IPS-NIHi7 (cell line): ENCODE data around the gene ECSIT.
"Not testable (repeated sequence)": the region's sequence is repeated elsewhere in the genome, so short reads cannot be mapped to it uniquely, and the experiment has no call there.

Experiments used
- DNase-seq: peaks from one replicate; pipeline ENCODE4 v3.0.0; 2012; ENCODE audit warnings: mixed read lengths; ENCODE audit errors: extremely low spot score

The ECSIT gene

DNA sequence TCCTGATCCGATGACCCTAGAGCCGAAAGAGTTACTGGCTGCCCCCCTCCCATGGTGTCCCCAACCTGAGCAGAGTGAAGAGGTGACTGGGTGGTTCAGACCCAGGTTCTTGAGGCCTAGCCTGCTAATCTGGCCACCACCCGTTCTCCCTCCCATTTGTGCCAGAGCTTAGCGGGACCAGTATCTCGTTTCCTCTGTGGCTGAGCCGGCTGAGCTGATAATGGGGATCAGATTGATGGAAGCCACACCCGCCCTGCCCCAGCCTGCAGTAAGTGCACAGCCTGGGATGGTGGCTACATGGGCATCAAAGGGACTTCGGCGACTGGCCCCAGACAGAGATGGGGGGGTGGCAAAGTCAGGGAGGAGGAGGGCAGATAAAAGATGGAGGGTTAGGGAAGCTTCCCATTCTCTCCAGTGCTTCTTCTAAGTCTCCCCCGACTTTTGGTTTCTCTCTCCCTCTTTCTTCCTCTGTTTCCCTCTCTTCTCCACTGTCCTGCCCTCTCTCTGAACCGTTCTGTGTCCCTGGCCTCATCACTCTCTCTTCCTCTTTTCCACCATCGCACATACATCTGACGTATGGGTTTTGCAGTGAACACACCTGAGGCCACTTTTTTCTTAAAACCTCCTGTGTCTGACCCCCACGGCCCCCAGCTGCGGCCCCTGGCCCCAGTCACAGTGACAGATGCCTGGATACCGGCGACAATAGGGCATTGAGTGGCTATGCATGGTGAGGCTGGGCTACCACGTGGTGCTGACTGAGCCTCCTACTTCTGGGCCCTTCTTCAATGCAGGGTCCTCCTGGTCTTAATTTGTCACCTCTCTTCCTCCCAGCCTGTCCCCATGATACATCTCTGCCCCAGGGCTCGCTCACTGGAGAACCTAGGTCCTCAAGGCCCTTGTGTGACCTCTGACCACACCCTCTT lies 50.5 kb downstream of the ECSIT start:
- no peak for DNase-seq

DNA sequence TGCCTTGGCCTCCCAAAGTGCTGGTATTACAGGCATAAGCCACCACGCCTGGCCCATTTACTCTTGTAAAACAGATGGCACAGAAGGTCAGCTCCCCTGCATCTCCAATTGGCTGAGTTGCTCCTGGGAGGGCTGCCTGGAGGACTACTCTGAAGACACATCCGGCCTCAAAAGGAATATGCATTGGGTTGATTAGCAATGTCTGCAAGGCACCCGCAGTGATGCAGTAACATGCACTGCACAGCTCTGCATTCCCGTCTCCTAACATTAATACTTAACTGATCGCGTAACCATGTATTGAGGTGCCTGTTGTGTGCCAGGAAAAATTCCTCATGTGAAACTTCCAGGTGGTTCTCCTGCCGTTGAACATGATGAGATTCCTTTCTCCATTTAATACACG lies 53.1 kb downstream of the ECSIT start:
- no peak for DNase-seq

DNA sequence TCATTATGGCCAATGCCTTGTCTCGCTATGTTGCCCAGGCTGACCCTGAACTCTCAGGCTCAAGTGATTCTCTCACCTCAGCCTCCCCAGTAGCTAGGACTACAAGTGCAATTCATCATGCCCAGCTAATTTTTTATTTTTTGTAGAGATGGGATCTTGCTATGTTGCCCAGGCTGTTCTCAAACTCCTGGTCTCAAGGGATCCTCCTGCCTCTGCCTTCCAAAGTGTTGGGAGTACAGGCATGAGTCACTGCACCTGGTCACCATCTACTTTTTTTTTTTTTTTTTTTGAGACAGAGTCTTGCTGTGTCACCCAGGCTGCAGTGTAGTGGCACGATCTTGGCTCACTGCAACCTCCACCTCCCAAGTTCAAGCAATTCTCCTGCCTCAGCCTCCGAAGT lies 53.6 kb downstream of the ECSIT start:
- DNase-seq, result not testable (repeated sequence)

DNA sequence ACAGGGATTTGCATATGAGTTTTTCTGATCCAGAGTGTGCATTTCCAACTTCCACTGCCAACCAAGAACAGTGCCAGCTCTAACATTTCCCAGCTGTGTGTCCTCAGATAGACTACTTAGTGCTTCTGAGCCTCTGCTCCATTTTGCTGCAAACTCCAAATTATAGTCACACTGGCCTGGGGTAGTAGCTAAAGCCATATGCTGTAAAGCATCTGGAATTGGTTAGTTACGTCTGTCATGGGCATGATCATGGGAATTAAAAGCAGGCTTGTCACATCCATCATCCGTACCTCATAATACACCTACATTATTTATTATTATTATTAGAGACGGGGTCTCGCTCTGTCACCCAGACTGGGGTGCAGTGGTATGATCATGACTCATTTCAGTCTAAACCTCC lies 55.2 kb downstream of the ECSIT start:
- no peak for DNase-seq

DNA sequence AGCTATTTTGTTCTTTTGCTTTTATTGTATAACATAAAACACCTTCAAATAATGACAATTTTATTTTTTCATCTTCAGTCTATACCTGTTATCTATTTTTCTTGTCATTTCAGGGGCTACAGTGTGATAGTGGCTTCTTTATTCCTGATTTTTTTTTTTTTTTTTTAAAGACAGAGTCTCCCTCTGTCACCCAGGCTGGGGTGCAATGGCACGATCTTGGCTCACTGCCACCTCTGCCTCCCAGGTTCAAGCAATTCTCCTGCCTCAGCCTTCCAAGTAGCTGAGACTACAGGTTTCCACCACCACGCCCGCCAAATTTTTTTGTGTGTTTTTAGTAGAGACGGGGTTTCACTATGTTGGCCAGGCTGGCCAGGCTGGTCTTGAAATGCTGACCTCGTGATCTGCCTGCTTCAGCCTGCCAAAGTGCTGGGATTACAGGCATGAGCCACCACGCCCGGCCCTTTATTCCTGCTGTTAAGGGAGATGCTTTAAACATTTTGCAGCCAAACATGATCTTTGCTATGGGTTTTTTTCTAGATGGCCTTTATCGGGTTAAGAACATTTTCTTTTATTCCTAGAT lies 60.6 kb downstream of the ECSIT start:
- DNase-seq, result not testable (repeated sequence)

DNA sequence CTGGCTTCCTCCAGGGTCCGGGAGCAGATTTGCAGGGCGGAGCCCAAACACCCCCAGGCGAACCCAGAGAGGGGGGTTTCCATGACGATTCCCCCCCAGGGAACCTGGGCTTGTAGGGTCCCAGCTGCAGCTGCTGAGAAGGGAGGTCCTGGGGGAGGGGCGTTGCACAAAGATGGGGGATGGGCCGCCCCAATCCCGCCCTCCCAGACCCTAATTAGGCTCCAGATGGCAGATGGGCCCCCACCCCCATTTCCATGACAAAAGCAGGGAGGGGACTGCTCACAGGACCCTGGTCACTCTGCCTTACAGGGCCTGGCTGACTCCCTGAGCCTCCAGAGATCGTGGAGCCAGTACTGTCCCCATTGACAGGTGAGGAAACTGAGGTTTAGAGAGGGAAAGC lies 63.3 kb downstream of the ECSIT start:
- no peak for DNase-seq

DNA sequence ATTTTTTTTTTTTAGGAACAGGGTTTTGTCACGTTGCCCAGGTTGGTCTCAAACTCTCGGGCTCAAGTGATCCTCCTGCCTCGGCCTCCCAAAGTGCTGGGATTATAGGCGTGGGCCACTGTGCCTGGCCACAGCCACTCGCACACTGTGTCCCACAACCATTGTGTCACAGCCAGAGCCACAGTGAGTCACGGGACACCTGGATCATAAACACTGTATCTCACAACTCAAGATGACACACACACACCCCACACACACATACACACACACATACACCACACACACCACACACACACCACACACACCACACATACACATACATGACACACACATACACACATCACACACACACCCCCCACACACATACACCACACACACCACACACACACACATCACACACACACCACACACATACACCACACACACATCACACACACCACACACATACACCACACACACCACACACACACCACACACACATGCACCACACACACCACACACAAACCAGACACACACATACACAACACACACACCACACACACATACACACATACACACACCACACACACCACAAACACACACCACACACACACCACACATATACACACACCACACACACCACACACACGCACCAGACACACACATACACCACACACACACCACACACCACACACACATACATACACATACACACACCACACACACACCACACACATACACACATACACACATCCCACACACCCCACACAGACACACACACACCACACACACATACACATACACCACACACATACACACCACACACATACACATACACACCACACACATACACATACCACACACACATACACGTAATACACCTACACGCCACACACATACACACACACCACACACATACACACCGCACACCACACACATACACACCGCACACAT lies 64.3 kb downstream of the ECSIT start:
- DNase-seq, result no peak

DNA sequence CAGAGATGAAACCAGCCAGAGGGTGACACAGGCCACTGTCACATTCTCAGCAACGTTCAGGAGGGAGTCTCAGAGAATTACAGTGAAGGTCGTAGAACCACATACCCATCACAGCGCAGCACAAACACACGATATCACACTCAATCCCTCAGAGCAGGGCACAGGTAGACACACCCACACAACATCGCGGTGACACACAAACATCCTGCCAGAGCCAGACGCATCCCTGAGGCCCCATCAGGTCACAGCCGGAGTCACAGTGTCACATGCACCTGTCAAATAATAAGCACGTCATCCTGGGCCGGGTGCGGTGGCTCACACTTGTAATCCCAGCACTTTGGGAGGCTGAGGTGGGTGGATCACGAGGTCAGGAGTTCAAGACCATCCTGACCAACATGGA lies 65.5 kb downstream of the ECSIT start:
- no peak for DNase-seq

DNA sequence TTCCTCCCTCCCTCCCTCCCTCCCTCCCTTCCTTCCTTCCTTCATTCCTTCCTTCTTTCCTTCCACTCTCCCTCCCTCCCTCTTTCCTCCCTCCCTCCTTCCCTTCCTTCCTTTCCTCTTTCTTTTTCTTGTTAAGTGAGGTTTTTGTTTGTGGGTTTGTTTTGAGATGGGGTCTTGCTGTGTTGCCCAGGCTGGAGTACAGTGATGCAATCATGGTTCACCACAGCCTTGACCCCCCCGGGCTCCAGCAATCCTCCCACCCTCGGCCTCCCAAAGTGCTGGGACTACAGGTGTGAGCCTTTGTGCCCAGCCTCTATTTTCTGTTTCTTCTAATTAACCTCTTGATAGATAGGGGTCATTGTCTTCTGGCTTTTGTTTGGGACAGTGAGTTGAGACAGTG lies 67.5 kb downstream of the ECSIT start:
- DNase-seq, result no peak

DNA sequence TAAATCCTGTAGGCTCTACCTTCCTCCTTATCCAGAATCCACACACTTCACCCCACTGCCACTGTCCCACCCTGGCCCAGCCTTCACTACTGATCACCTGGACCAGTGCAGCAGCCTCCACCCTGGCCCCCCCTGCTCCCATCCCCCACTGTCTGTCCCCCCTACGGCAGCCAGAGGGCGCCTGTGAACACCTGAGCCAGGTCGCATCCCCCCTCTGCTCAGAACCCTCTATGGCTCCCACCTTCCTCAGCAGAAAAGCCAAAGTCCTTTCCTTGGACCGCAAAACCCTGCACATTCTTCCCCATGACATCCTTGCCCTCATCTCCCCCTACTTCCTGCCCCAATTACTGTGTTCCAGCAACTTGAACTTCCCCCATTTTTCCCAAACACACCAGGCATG lies 68.7 kb downstream of the ECSIT start:
- peak; percentile 49 for DNase-seq

DNA sequence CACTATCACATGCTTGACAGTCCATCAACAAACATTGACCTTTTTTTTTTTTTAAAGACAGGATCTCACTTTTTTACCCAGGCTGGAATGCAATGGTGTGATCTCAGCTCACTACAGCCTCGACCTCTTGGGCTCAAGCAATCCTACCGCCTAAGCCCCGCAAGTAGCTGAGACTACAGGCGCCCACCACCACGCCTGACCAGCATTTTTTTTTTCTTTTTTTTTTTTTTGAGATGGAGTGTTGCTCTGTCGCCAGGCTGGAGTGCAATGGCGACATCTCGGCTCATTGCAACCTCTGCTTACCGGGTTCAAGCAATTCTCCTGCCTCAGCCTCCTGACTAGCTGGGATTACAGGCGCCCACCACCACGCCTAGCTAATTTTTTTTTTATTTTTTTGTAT lies 70.0 kb downstream of the ECSIT start:
- not testable (repeated sequence) for DNase-seq

DNA sequence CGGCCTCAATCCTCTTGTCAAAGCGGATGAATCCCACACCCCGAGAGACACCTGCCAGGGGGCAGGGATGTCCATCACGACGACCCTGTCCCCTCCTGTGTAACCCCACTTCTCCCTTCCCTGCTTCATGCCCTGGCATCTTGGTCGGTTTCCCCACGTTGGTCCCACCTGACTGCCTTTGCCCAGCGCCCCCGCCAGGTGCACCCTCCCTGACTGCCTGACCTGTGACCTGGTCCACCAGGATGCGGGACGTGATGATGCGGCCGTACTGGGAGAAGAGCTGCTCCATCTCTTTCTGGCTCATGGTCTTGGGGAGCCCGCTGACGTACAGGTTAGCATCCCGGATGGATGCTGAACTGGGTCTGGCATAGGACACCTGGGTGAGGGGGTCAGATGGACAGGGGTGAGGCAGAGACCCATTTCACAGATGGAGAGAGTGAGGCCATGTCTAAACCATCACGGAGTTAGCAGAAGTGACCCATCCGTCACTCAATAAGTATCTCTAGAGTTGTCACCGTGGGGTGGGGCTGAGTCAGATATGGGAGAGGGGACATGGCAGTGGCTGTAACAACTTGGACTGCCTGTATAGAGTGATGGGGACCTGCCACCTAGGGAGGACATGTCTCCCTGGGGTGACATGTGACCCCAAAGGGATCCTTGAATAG lies 70.6 kb downstream of the ECSIT start:
- no peak for DNase-seq

DNA sequence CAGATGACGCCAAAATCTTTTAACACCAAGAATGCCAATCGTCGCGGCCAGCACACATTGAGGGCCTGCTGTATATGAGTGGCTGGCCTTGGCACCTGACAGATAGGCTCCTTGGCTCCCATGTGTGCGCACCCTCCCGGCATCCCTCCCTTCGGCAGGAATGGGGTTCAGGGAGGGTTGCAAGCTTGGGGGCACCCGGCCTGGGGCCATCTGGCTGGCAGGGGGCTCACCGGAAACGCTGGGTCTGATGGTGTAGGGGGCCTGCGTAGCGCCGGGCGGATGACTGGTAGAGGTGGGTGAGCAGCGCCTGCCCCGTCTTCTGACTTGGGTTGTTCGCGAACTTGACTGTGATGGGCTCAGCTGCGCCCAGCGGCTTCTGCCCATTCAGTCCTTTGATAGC lies 71.1 kb downstream of the ECSIT start:
- DNase-seq, result peak; percentile 7

DNA sequence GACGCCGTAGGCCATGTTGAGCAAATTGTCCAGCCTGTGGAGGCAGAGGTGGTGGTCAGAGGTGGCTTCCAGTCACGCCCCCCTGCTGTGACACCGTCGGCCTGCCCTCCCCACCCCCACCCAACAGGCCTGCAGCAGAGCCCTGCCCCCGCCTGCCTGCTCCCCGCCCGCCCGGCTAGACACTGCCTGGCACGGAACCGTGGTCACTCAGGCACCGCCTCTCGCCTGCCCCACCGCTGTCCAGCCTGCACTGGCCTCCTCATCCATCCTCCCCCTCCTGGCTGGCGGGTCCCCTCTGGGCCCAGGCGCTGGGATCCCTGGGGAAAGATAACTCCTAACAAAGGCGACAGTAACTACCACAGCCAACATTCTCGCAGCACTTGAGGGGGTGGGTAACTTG lies 71.8 kb downstream of the ECSIT start:
- DNase-seq, result no peak

DNA sequence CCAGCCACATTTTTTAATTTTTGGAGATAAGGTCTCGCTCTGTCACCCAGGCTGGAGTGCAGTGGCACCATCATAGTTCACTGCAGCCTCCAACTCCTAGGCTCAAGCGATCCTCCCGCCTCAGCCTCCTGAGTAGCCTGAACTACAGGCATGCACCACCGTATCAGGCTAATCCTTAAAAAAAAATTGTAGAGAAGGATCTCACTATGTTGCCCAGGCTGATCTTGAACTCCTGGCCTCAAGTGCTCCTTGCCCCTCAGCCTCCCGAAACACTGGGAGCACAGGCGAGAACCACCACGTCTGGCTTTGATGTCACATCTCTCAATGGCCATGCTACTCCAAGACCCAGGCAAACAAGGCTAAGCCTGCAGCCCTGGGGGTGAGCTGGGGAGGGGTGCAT lies 72.3 kb downstream of the ECSIT start:
- DNase-seq, result no peak
